ENCODE measurements around the gene TOX3.

GRCh38 chr16:52515068-52515671 lies 31.8 kb downstream of the TOX3 start:
- TF ChIP-seq EZH2 (IDR thresholded peaks at IDR 0.05; ENCODE audit: borderline replicate concordance, low read length) (no peak), CTCF (IDR thresholded peaks at IDR 0.05; ENCODE audit: low read length) (no peak)

All from OCI-LY1 (cell line).